Astrocyte (in vitro differentiated cells and primary cell): ENCODE data around the gene COX19.

Experiments used
- CTCF ChIP-seq: IDR thresholded peaks from 2 replicates; pipeline ENCODE4 v1.5.1; 2011; ENCODE audit warnings: low read depth, mild to moderate bottlenecking, inconsistent platforms, low read length, moderate library complexity; ENCODE audit not compliant: insufficient read depth
- EZH2 ChIP-seq: IDR thresholded peaks from 2 replicates; pipeline ENCODE4 v1.6.1; 2012; ENCODE audit warnings: mild to moderate bottlenecking, low read length, inconsistent platforms; ENCODE audit not compliant: insufficient read depth

DNA sequence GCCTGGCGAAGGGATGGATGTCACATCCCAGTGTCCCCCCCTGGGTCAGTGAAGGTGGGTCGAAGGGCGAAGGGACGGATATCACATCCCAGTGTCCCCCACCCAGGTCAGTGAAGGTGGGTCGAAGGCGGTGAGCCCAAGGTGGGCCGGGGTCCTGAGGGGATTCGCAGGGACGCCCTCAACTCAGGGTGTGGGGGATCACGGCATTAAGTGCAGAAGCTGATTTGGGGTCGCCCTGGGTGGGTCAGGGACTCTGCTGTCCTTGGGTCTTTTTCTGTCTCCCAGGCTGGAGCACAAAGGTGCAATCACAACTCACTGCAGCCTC lies 42.7 kb downstream of the COX19 start:
- no peak for TF ChIP-seq CTCF
- no peak for TF ChIP-seq EZH2
